ENCODE measurements around the gene CCNY. TPM values are rescaled to one million over a fixed set of nuclear protein-coding genes. Genes with fewer than 3 reads are reported as not detected.

The CCNY gene
- total RNA-seq, 2 donors from 2014 or later: 40.1 to 84.6 TPM

DNA sequence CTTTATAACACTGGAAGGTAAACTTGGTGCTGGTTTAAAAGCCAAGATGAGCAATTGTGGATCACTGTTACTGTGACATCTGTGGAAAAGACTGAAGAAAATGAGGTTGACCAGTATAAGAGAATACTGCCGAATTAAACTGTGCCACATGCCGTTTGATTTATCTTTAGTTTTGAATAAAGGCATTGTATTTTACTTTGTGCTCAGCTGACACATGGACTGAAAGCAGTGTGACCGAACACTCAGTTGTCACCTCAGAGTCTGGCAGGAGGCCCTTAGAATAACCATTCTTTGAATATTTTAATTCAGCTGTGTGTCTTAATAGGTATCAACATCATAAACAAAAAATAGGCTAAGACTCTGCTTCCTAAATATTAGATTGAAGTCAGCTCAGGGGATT, 135.1 kb downstream of the CCNY start:
- TF ChIP-seq, protein P1, sequence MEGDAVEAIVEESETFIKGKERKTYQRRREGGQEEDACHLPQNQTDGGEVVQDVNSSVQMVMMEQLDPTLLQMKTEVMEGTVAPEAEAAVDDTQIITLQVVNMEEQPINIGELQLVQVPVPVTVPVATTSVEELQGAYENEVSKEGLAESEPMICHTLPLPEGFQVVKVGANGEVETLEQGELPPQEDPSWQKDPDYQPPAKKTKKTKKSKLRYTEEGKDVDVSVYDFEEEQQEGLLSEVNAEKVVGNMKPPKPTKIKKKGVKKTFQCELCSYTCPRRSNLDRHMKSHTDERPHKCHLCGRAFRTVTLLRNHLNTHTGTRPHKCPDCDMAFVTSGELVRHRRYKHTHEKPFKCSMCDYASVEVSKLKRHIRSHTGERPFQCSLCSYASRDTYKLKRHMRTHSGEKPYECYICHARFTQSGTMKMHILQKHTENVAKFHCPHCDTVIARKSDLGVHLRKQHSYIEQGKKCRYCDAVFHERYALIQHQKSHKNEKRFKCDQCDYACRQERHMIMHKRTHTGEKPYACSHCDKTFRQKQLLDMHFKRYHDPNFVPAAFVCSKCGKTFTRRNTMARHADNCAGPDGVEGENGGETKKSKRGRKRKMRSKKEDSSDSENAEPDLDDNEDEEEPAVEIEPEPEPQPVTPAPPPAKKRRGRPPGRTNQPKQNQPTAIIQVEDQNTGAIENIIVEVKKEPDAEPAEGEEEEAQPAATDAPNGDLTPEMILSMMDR (IDR thresholded peaks at IDR 0.05): no peak
- H3K27me3 ChIP-seq (replicated peaks; ENCODE audit: insufficient read depth): no peaks in the 10 kb centered on the region
- no peaks in the 10 kb centered on the region for H3K36me3 ChIP-seq
- H3K4me1 ChIP-seq (ENCODE audit: control insufficient read depth in 1 of 2, low read depth in 2 of 2): peaks cover 0 to 12% of the 10 kb centered on the region in 2 donors
- H3K27ac ChIP-seq: no peak overlapping the region
- no peaks in the 10 kb centered on the region for H3K9me3 ChIP-seq
- ATAC-seq (ENCODE audit: insufficient number of reproducible peaks, low FRiP score, low read depth): no peak
- DNase-seq (ENCODE audit: low spot score): no peak
- no peak overlapping the region for H3K4me3 ChIP-seq

DNA sequence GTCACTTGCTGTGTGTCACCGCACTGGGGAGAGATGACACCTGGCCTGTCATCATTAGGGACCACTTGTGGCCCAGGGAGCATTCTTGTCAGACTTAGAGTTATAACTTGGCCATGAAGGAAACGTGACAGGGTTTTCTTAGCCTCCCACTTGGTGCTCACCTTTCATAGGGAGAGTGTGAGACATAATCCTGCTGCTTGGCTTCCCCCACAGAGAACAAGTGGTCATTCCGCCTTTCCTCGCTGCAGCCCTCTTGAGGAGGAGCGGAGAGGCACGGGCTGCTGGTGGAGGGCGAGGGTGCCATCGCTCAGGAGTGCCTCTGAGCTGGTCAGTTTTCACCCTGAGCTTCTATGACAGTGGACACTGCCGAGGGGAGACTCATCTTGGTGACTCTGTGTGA, 143.8 kb downstream of the CCNY start:
- DNase-seq (ENCODE audit: low spot score) (no peak), ATAC-seq (ENCODE audit: insufficient number of reproducible peaks, low FRiP score, low read depth) (no peak)
- Histone ChIP-seq H3K36me3 (no peaks in the 10 kb centered on the region), H3K4me3 (no peak overlapping the region), H3K4me1 (ENCODE audit: control insufficient read depth in 1 of 2, low read depth in 2 of 2) (no peaks in the 10 kb centered on the region), H3K27ac (no peak overlapping the region), H3K27me3 (replicated peaks; ENCODE audit: insufficient read depth) (no peaks in the 10 kb centered on the region), H3K9me3 (no peaks in the 10 kb centered on the region)
- TF ChIP-seq, protein P1 (IDR thresholded peaks at IDR 0.05): no peak

DNA sequence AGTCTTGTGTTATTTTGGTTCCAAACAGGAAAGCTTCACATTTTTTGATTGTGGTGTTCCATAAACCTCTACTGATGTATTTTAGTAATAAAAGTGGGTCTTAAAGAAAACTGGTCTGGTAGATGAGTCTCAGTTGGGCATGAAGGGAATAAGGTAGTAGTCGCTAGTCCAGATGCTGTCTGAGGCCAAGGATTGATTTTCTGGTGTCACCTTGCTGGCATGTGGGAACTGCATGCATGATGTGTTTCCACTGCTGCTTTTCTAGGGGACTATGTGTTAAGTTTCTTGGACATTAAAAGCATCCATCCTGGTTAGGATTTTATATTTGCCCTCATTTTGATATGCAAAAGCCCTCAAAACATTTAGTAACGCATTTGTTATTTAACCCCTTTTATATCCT, 145.1 kb downstream of the CCNY start:
- DNase-seq (ENCODE audit: low spot score): no peak

DNA sequence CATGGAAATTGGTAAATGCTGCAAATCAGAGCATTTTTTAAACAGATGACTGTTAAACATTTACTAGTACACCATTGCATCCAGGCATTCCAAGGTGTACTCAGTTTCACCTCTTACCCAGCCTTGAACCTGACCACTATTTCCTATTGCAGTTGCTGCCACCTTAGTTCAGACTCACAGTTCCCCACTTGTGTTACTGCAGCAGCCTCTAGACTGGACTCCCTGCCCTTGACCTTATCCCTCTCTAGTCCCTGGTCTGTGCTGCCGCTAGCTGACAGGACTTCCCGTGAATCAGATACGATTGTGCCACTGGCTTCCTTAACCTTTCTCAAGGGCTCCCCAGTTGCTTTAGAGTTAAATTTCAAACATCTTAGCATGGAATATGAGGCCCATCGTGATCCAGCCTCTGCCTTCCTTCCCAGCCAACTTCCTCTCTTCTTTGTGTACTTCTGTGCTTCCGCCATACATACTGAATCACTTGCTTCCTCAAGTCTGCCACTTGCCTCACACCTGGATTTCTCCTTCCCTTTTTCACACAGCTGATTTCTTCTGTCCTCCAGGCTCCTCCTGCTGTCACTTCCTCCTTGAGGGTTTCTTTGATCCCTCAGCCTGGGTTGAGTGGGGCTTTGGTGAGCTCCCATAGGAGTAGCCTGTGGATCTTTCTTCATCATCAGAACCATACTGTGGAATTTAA, 150.1 kb downstream of the CCNY start:
- Histone ChIP-seq H3K27me3 (replicated peaks; ENCODE audit: insufficient read depth) (no peaks in the 10 kb centered on the region), H3K4me3 (no peak overlapping the region), H3K36me3 (peaks cover 3% of the 10 kb centered on the region), H3K4me1 (ENCODE audit: control insufficient read depth in 1 of 2, low read depth in 2 of 2) (peaks cover 0 to 11% of the 10 kb centered on the region in 2 donors), H3K27ac (no peak overlapping the region), H3K9me3 (no peaks in the 10 kb centered on the region)
- TF ChIP-seq, protein P1 (IDR thresholded peaks at IDR 0.05): no peak
- ATAC-seq (ENCODE audit: insufficient number of reproducible peaks, low FRiP score, low read depth): no peak
- DNase-seq (ENCODE audit: low spot score): no peak

More for the DNA sequence above, 145.1 kb downstream of the CCNY start:
- Histone ChIP-seq H3K4me1 (ENCODE audit: control insufficient read depth in 1 of 2, low read depth in 2 of 2) (no peaks in the 10 kb centered on the region), H3K27me3 (replicated peaks; ENCODE audit: insufficient read depth) (no peaks in the 10 kb centered on the region), H3K4me3 (no peak overlapping the region), H3K27ac (no peak overlapping the region), H3K36me3 (no peaks in the 10 kb centered on the region), H3K9me3 (no peaks in the 10 kb centered on the region)
- TF ChIP-seq, protein P1 (IDR thresholded peaks at IDR 0.05): no peak
- ATAC-seq (ENCODE audit: insufficient number of reproducible peaks, low FRiP score, low read depth): no peak

DNA sequence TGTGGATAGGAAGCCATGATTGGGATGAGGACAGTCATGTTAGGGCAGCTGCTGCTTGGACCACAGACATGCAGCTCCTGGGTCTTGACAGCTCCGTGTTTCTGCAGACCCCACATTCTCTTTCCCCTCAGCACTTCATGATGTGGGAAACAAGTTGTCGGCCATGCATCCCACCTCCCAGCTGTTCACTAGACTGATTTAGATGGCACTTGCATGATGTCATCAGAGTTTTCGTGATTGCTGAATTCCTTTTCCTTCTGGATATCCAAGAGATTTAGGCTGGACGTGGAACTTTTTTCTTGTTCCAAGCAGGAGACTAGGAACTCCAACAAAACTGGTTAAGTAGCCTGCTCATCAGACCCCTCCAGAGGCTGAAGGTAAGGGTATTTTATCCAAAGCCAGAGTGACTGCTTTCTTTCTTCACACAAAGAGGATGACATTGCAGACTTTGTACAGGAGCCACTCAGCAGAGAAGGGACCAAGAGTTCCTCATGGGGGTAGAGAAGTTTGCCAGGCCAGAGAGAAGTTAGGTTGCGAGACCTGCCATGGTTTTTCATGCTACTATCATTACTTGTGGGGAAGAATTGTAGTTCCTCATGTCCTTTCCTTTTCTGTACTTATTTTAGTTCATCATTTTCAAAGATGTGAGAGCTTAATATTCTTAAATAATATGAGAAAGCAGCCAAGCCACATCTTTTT, 151.2 kb downstream of the CCNY start:
- H3K36me3 ChIP-seq: peaks cover 3% of the 10 kb centered on the region
- no peaks in the 10 kb centered on the region for H3K9me3 ChIP-seq
- TF ChIP-seq, protein P1 (IDR thresholded peaks at IDR 0.05): no peak
- no peaks in the 10 kb centered on the region for H3K27me3 ChIP-seq (replicated peaks; ENCODE audit: insufficient read depth)
- DNase-seq (ENCODE audit: low spot score): no peak
- no peak overlapping the region for H3K4me3 ChIP-seq
- H3K4me1 ChIP-seq (ENCODE audit: control insufficient read depth in 1 of 2, low read depth in 2 of 2): peaks cover under 1 to 11% of the 10 kb centered on the region in 2 donors
- no peak for ATAC-seq (ENCODE audit: insufficient number of reproducible peaks, low FRiP score, low read depth)
- H3K27ac ChIP-seq: no peak overlapping the region
